Measurements from ENCODE around the gene KRT2.

KRT2 gene

DNA sequence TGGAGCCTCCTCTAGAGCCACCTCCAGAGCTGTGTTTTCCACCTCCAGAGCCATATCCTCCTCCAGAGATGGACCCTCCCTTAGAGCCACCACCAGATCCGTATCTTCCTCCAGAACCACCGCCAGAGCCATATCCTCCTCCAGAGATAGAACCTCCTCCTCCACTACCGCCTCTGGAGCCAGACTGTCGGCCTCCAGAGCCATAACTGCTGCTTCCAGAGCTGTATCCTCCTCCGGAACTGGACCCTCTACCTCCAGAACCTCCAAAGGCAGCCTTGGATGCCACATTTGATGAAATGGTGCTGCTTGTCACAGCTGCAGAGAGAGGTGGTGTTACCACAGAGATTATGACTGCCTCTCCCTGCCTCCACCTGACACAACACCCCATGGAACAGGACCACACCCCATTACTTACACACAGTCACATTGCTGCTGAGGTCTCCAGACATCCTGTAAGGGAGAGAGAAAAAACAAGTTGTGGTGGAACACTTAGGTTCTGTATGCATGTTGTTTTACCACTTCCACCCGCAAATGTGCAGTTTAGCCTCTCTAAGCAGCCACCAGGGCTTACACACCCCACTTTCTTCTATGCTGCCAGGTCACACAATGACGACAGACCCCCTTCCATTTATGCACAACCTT lies 6.8 kb downstream of the KRT2 start:
- TF ChIP-seq, protein P1, sequence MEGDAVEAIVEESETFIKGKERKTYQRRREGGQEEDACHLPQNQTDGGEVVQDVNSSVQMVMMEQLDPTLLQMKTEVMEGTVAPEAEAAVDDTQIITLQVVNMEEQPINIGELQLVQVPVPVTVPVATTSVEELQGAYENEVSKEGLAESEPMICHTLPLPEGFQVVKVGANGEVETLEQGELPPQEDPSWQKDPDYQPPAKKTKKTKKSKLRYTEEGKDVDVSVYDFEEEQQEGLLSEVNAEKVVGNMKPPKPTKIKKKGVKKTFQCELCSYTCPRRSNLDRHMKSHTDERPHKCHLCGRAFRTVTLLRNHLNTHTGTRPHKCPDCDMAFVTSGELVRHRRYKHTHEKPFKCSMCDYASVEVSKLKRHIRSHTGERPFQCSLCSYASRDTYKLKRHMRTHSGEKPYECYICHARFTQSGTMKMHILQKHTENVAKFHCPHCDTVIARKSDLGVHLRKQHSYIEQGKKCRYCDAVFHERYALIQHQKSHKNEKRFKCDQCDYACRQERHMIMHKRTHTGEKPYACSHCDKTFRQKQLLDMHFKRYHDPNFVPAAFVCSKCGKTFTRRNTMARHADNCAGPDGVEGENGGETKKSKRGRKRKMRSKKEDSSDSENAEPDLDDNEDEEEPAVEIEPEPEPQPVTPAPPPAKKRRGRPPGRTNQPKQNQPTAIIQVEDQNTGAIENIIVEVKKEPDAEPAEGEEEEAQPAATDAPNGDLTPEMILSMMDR (IDR thresholded peaks at IDR 0.05), result no peak
- Histone ChIP-seq H3K79me2 (no peaks in the 10 kb centered on the region), H3K4me1 (no peaks in the 10 kb centered on the region), H3K9me3 (ENCODE audit: control insufficient read depth, low read length) (no peaks in the 10 kb centered on the region), H3K36me3 (ENCODE audit: control insufficient read depth, insufficient read depth, low read length) (no peaks in the 10 kb centered on the region), H3K4me3 (ENCODE audit: low read depth, low read length) (no peak overlapping the region), H3K9ac (no peak overlapping the region), H3K27ac (no peak overlapping the region), H3K4me2 (ENCODE audit: low read length) (no peak overlapping the region), H2AFZ (no peak overlapping the region), H3K27me3 (ENCODE audit: control insufficient read depth, insufficient read depth, low read length) (no peaks in the 10 kb centered on the region)

DNA sequence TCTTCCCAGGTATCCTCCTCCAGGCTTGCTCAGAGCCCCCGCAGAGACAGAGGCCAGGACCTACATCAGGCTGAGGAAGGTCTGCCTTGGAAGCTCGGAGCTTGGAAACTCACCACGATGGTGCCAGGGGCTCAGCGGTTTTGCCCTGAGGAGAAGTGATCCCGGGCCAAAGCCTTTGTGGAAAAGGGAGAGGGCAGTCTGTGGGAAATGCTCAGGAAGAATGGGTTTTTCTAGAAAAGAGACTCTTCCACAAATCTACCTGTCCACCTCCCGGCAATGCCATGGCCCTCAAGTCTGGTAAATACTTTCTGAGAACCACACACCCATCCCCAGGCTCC lies 8.0 kb downstream of the KRT2 start:
- Histone ChIP-seq H2AFZ (no peak overlapping the region), H3K9ac (no peak overlapping the region), H3K9me3 (ENCODE audit: control insufficient read depth, low read length) (no peaks in the 10 kb centered on the region), H3K79me2 (no peaks in the 10 kb centered on the region), H3K4me3 (ENCODE audit: low read depth, low read length) (no peak overlapping the region), H3K27me3 (ENCODE audit: control insufficient read depth, insufficient read depth, low read length) (no peaks in the 10 kb centered on the region), H3K4me2 (ENCODE audit: low read length) (no peak overlapping the region), H3K36me3 (ENCODE audit: control insufficient read depth, insufficient read depth, low read length) (no peaks in the 10 kb centered on the region), H3K27ac (no peak overlapping the region), H3K4me1 (no peaks in the 10 kb centered on the region)
- TF ChIP-seq, protein P1 (IDR thresholded peaks at IDR 0.05), result no peak

DNA sequence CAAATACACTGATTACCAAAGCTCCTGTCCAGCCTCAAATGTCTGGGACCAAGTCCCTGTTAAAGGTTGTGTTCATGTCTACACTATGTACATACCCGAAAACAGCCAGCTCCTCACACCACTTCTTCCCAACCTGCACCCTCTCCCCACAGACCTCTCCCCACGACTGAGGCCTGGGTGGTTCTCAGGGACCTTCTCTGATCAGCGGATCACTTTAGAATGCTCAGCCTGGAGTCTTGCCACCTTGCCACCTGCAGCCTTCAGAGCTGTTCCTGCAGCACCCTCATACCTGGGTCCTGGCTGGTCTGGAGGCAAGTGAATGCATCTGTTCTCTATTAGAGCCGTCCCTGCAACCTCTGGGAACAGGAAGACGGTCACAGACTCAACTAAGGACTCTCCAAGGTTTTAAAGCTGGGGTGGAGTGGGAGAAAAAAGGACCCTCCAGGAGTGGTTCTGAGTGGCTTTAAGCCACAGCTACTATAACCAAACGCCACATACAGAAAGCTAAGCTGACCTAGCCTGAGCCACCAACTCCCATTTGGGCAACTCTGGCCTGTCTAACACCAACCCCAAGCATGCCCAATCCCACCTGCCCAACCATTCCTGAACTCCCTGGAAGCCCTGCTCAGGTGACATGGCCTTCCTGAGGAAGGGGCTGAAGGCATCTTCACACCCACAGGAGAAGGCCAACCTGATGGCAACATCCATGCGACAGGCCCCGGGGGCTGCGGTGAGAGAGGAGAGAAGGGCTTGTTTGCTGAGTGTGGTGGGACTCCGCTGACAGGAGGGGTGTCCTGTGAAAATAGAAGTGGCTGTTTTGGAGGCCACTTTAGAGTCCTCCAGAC lies 8.6 kb downstream of the KRT2 start:
- H3K27me3 ChIP-seq (ENCODE audit: control insufficient read depth, insufficient read depth, low read length), result no peaks in the 10 kb centered on the region
- H2AFZ ChIP-seq, result no peak overlapping the region
- TF ChIP-seq, protein P1 (IDR thresholded peaks at IDR 0.05), result no peak
- no peaks in the 10 kb centered on the region for H3K36me3 ChIP-seq (ENCODE audit: control insufficient read depth, insufficient read depth, low read length)
- H3K4me3 ChIP-seq (ENCODE audit: low read depth, low read length), result no peak overlapping the region
- H3K4me1 ChIP-seq, result no peaks in the 10 kb centered on the region
- H3K9me3 ChIP-seq (ENCODE audit: control insufficient read depth, low read length), result no peaks in the 10 kb centered on the region
- no peaks in the 10 kb centered on the region for H3K79me2 ChIP-seq
- H3K4me2 ChIP-seq (ENCODE audit: low read length), result no peak overlapping the region
- H3K27ac ChIP-seq, result no peak overlapping the region
- H3K9ac ChIP-seq, result no peak overlapping the region

DNA sequence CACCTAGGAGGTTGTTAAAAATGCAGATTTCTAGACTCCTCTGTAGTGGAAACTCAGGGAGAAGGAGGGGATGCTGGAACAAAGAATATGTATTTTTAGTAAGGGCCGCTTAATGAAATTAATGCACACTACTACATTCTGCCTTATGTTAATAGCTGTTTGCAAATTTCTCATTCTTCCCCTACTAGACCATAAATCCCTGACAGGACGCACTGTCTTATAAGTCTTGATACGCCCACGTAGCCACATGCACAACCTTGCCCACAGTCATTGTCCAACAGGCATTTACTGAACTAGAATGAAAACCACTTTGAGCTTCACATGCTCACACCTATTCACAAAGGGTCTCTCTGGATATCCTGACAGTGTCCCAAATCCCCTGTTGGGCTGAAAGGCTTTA lies 10.5 kb downstream of the KRT2 start:
- Histone ChIP-seq H3K4me3 (ENCODE audit: low read depth, low read length) (no peak overlapping the region), H3K79me2 (no peaks in the 10 kb centered on the region), H3K9me3 (ENCODE audit: control insufficient read depth, low read length) (no peaks in the 10 kb centered on the region), H3K27ac (no peak overlapping the region), H2AFZ (no peak overlapping the region), H3K4me2 (ENCODE audit: low read length) (no peak overlapping the region), H3K27me3 (ENCODE audit: control insufficient read depth, insufficient read depth, low read length) (no peaks in the 10 kb centered on the region), H3K4me1 (no peaks in the 10 kb centered on the region), H3K36me3 (ENCODE audit: control insufficient read depth, insufficient read depth, low read length) (no peaks in the 10 kb centered on the region), H3K9ac (no peak overlapping the region)
- TF ChIP-seq, protein P1 (IDR thresholded peaks at IDR 0.05), result no peak
